Kasumi-1 (cell line): ENCODE measurements around the gene THAP8.
"Not testable (repeated sequence)": the region's sequence is repeated elsewhere in the genome, so short reads cannot be mapped to it uniquely, and the experiment has no call there.

ENCODE experiments used
- DNase-seq, 2 experiments: peaks; one replicate each; lab custom pipeline; 2025; lab: John Stamatoyannopoulos, UW

Gene THAP8

GRCh38 chr19:36068810-36069499, 14.9 kb upstream of the THAP8 start:
- DNase-seq = not testable (repeated sequence)

- no peak for DNase-seq
Observed at GRCh38 chr19:36067681-36068080, 13.6 kb upstream of the THAP8 start.

- no peak for DNase-seq
Observed at GRCh38 chr19:36064826-36065225, 10.7 kb upstream of the THAP8 start.

GRCh38 chr19:36061367-36061766, 7.3 kb upstream of the THAP8 start:
- DNase-seq = no peak

- DNase-seq = peak; percentile 44 to 53
Observed at GRCh38 chr19:36060430-36060829, 6.3 kb upstream of the THAP8 start.

- no peak for DNase-seq
Observed at GRCh38 chr19:36059180-36059910, 5.3 kb upstream of the THAP8 start.

- DNase-seq = no peak
Observed at GRCh38 chr19:36058481-36059179, 4.5 kb upstream of the THAP8 start.

GRCh38 chr19:36054733-36055686, 925 bp upstream of the THAP8 start, which contains the start of gene WDR62:
Gene WDR62, plus strand, starts transcription at chr19:36054897. Its CDS starts 75 bp downstream, at chr19:36054972.
- peak; percentile 91 to 93 for DNase-seq

- no peak for DNase-seq
Observed at GRCh38 chr19:36051637-36052036, 2.4 kb downstream of the THAP8 start.

GRCh38 chr19:36051236-36051635, 2.8 kb downstream of the THAP8 start:
- no peak for DNase-seq

GRCh38 chr19:36049080-36049698, 4.9 kb downstream of the THAP8 start:
- DNase-seq = no peak

GRCh38 chr19:36047835-36048234, 6.2 kb downstream of the THAP8 start:
- no peak for DNase-seq

- DNase-seq = no peak
Observed at GRCh38 chr19:36046443-36047050, 7.5 kb downstream of the THAP8 start.

- no peak for DNase-seq
Observed at GRCh38 chr19:36043952-36044351, 10.1 kb downstream of the THAP8 start.

- DNase-seq = no peak
Observed at GRCh38 chr19:36041831-36042230, 12.3 kb downstream of the THAP8 start.

GRCh38 chr19:36041092-36041491, 13.0 kb downstream of the THAP8 start:
- not testable (repeated sequence) for DNase-seq

- no peak for DNase-seq
Observed at GRCh38 chr19:36040495-36040894, 13.6 kb downstream of the THAP8 start.

- DNase-seq = no peak
Observed at GRCh38 chr19:36032251-36033104, 21.6 kb downstream of the THAP8 start, which contains the start of gene CLIP3. Gene CLIP3, minus strand, starts transcription at chr19:36032873. Its CDS starts 516 bp downstream, at chr19:36032357.

- DNase-seq = no peak
Observed at GRCh38 chr19:36031308-36031707, 22.8 kb downstream of the THAP8 start.
